GM12865 (cell line): Measurements from ENCODE around the gene ARHGAP5.

Experiments
- DNase-seq: peaks from one replicate; pipeline ENCODE4 v3.0.0; 2010; ENCODE audit warnings: low read depth
- H3K4me3 ChIP-seq: 2 replicates; pipeline ENCODE4 v1.5.1; 2011; ENCODE audit warnings: mild to moderate bottlenecking, low read depth, low read length, control low read depth
- CTCF ChIP-seq: IDR thresholded peaks from 2 replicates; pipeline ENCODE4 v1.5.1; 2011; ENCODE audit warnings: low read length, control low read depth, low read depth, inconsistent platforms; ENCODE audit not compliant: insufficient read depth; ENCODE audit errors: missing control alignments

The ARHGAP5 gene

GRCh38 chr14:32044454-32044853 is 32.6 kb upstream of the ARHGAP5 start:
- no peak overlapping the region for H3K4me3 ChIP-seq
- TF ChIP-seq CTCF, result no peak
- DNase-seq, result no peak

- TF ChIP-seq CTCF, result no peak
- H3K4me3 ChIP-seq, result no peak overlapping the region
- DNase-seq, result no peak
Measured at GRCh38 chr14:32047791-32048190, 29.3 kb upstream of the ARHGAP5 start.

GRCh38 chr14:32049361-32050088 is 27.6 kb upstream of the ARHGAP5 start:
- H3K4me3 ChIP-seq, result no peak overlapping the region
- no peak for DNase-seq
- TF ChIP-seq CTCF, result no peak

GRCh38 chr14:32050878-32051277 is 26.2 kb upstream of the ARHGAP5 start:
- DNase-seq, result no peak
- H3K4me3 ChIP-seq, result no peak overlapping the region
- TF ChIP-seq CTCF, result no peak

GRCh38 chr14:32054536-32054935 is 22.6 kb upstream of the ARHGAP5 start:
- H3K4me3 ChIP-seq, result no peak overlapping the region
- no peak for DNase-seq
- no peak for TF ChIP-seq CTCF

- DNase-seq, result no peak
- no peak for TF ChIP-seq CTCF
Measured at GRCh38 chr14:32055175-32055574, 21.9 kb upstream of the ARHGAP5 start.

GRCh38 chr14:32059702-32060101 is 17.4 kb upstream of the ARHGAP5 start:
- no peak for DNase-seq
- H3K4me3 ChIP-seq, result no peak overlapping the region
- no peak for TF ChIP-seq CTCF

More at GRCh38 chr14:32055175-32055574, 21.9 kb upstream of the ARHGAP5 start:
- no peak overlapping the region for H3K4me3 ChIP-seq
